ENCODE data around the gene GTF3C4. TPM values are rescaled to one million over a fixed set of nuclear protein-coding genes. Genes with fewer than 3 reads are reported as not detected.
A peak's percentile ranks its signal among the peaks of the same experiment; 100 is the strongest.

The GTF3C4 gene
- 10 to 100 TPM; 27.6 to 27.7 (median 27.7) TPM for polyA plus RNA-seq (ENCODE audit: insufficient read length in 3 of 3)

DNA sequence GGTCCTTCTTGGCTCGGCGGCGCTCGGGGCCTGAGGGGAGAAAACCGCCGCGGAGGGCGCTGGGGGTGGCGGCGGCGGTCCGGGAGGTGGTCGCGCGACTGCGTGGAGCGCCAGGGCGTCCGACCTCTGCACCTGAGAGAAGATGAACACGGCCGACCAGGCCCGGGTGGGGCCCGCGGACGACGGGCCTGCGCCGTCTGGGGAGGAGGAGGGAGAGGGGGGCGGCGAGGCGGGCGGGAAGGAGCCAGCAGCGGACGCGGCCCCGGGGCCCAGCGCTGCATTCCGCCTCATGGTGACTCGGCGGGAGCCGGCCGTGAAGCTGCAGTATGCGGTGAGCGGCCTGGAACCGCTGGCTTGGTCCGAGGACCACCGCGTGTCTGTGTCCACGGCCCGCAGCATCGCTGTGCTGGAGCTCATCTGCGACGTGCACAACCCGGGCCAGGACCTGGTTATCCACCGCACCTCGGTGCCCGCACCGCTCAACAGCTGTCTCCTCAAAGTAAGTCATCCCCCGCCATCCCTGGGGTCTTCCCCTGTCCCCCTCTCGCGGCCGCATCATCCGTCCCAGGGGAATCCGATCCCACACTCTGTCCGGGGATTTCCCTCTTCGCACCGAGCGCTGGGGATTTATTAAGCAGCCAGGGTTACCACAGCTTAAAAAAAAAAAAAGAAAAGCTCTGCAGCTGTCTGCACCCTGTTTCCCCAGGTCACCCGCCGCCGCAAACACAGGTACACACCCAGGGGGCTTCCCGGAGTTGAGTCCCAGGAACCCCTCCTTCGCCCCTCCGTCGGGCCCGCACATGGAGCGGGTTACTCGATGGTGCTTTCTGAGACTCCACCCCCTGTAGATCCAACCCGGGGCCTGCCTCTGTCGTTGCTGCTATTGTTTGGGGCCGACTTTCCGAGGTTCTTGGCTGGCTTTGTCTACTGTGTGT lies at the start of gene GTF3C4:
Gene GTF3C4 (plus strand): TSS at position 8 of the 935 bp plus-strand sequence. CDS start 135 bp downstream, at position 143.
- DNase-seq (ENCODE audit: low read depth in 3 of 3, low spot score in 2 of 3): no peak

DNA sequence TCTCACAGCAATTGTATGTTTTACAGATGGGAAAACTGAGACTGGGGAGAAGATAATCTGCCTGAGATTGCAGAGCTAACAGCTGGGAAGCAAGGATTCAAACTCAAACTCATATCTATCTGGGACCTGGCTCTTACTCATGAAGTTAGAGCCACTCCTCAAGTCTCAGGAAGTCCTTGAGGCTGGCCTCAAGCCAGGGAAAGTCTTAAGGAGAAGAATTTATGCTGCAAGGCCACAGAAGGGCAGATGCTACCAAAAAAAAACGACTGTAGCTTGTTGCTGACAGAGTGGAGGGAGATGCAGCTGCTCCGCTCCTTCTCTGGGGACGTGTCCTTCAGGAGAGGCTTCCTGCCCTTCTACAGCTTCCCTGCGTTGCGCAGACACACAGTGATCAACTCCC lies 48.1 kb upstream of the GTF3C4 start:
- DNase-seq (ENCODE audit: low read depth in 3 of 3, low spot score in 2 of 3): peak in 1 of 3 donors; percentile 9

DNA sequence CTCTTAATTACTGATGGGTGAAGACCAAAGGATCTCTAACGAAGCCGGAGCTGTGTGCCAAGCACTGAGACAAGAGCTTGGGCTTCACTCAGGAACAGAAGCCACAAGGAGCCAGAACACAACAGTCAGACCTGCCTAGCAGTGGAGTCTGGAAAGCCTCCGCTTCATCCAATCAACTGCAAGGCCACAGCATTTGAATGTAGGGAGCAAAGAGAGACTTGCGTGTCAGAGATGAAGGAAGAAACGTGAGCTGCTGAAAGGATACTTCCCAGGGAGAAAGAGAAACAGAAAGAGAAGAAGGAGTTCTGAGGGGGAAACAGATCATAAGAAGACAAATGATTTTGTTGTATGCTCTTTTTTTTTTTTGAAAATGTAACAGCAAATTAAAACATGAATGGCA lies 44.0 kb upstream of the GTF3C4 start:
- no peak for DNase-seq (ENCODE audit: low read depth in 3 of 3, low spot score in 2 of 3)

DNA sequence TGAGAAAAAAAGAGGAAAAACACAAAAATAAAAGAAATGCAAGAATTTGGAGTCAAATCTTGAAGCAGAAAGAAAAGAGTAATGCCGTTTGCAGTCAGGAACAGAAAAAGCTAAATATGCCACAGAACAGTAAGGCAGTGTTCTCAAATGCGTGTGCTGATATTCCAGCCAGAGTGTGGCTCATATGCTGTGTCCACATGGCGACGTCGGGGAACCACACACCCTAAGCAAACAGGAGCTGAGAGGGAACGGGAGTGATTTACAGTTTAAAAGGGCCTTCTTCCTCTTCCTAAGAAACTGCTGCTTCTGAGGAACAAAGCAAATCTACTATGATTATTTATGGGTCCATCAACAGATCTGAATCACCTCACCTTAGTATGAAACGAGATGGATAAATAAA lies 43.2 kb upstream of the GTF3C4 start:
- no peak for DNase-seq (ENCODE audit: low read depth in 3 of 3, low spot score in 2 of 3)

DNA sequence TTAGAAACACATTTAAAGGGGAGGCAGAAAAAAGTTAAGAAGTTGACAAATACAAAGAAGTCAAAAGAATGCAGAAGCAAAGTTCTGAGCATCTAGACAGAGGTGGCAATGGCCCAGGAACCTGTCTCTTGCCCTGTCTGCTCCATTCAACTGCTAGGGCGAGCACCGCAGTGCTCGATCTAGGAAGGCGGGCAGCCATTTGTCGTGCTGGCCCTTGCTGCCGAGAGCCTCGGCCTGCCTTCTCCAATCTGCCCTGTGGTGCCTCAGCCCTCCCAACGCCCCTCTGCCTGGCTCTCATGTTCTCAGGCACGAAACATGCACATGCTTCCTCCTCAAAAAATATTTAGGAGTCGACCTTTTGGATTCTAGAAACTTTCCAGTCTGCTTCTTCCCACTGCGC lies 42.7 kb upstream of the GTF3C4 start:
- DNase-seq (ENCODE audit: low read depth in 3 of 3, low spot score in 2 of 3): no peak

GRCh38 chr9:132628746-132629145 lies 41.5 kb upstream of the GTF3C4 start:
- DNase-seq (ENCODE audit: low read depth in 3 of 3, low spot score in 2 of 3): no peak

GRCh38 chr9:132630116-132630515 lies 40.1 kb upstream of the GTF3C4 start:
- no peak for DNase-seq (ENCODE audit: low read depth in 3 of 3, low spot score in 2 of 3)

DNA sequence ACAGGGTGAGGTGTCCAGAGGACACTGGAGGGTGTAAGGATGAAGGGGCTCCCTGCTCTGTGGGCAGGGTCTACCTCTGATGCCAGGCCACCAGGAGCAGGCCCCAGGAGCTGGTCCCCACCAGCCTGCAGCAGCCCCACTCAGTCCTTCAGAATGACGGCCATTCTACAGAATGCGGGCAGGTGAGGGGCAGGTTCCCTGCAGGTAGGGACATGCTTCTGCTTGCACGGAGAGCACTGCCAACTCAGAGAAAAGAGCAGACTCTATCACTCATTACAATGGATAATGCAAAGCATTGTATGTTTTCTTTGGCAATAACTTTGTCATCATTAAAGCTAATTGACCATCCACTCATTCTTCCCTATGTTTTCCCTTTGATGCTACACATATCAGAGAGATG lies 39.5 kb upstream of the GTF3C4 start:
- DNase-seq (ENCODE audit: low read depth in 3 of 3, low spot score in 2 of 3): no peak

- DNase-seq (ENCODE audit: low read depth in 3 of 3, low spot score in 2 of 3): no peak
These were observed 39.0 kb upstream of the GTF3C4 start for GRCh38 chr9:132631280-132631679.

GRCh38 chr9:132631685-132632084 lies 38.6 kb upstream of the GTF3C4 start:
- DNase-seq (ENCODE audit: low read depth in 3 of 3, low spot score in 2 of 3): no peak

DNA sequence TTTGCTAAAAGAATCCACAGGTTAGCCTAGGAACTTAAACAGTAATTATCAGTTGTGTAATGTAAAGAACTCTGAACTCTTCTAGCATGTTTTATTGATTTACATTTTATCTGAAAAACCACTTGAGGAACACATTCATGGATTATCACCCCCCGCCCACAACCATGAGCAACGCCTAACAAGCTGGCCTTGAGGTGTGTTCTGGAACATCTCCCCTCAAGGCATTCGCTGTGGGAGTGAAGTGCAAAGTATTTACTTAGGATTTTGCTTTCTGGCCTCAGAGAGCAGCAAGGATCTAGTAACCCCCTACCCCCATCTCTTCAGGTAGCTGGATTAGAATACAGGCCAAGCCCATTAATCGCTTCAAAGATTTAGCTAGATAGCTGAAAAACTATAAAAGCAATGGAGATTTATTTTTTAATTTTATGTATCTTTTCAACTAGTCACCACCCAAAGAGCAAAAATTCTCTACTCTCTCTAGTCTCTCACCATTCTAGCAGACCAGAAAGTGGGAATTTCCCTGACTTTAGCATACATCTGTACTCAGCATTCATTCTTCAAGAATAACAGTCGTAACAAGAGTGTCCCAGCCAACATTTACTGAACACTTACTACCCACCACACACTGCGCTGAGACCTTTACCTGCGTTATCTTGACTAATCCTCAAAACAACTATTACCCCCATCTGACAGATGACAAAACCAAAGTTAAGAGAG lies 37.7 kb upstream of the GTF3C4 start:
- no peak for DNase-seq (ENCODE audit: low read depth in 3 of 3, low spot score in 2 of 3)

DNA sequence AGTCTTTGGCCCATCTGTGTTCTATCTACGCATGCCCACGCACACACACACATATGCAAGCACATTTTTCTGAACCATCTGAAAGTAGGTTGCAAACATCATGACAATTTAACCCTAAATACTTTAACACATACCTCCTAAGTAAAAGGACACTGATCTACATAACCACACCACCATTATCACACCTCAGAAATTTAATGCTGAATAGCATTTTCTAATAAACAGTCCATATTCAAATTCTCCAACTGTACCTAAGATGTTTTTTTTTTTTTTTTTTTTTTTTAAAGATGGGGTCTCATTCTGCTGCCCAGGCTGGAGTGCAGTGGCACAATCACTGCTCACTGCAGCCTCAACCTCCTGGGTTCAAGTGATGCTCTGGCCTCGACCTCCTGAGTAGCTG lies 35.9 kb upstream of the GTF3C4 start:
- no peak for DNase-seq (ENCODE audit: low read depth in 3 of 3, low spot score in 2 of 3)

DNA sequence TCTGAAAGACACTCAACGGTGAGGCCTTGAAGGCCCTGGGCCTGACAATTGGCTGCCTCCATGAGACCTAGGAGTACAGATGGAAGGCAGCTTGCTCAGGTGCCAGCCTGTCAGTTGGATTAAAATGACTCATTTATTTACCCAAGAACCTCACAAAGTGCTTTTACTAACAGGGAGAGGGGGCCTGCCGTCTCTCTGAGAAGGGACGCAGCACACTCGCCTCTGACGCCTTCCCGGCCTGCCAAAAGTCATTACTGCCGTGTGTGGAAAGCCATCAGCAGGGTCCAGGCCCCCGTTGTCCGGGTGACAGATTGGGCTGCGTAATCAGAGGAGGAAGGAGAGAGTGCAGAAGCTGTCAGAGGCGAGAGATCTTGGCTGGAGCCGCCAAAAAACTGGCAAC lies 32.9 kb upstream of the GTF3C4 start:
- DNase-seq (ENCODE audit: low read depth in 3 of 3, low spot score in 2 of 3): no peak

DNA sequence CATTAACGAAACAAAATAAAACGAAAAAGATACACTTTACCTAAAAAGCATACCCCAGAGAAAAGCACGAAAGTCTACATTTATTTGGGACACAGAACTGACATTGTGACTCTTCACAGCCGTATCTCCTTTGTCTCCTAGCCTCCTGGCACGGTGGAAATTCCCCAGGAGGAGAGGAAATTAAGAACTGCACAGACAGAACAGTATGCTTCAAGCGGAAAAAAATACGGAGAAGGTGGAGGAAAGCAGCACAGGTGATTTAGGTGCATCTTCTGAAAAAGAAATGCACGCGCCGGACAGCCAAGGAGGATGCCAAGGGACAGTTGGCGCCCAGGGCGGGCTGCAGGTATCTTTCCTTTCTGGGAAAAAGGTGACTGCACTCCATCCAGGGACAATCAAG lies 32.5 kb upstream of the GTF3C4 start:
- no peak for DNase-seq (ENCODE audit: low read depth in 3 of 3, low spot score in 2 of 3)

DNA sequence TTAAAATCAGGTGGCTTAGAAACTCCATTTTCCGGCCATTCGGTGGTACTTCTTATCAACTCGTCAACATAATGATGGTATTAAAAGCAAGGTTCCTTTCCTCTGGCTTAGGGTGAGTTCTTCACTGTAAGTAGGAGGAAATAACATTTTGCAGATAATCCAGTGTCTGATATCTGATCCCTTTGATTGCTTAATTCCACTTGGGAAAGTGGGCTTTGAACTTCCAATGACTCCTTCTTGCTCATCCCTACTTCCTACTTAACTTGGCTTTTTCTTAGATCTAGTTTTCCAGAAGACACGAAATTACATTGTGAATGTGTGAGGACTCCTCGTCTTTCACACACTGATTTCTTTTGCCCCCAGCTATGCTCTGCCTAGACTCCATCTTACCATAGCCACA lies 32.0 kb upstream of the GTF3C4 start:
- DNase-seq (ENCODE audit: low read depth in 3 of 3, low spot score in 2 of 3): no peak

GRCh38 chr9:132639322-132639721 lies 30.9 kb upstream of the GTF3C4 start:
- DNase-seq (ENCODE audit: low read depth in 3 of 3, low spot score in 2 of 3): no peak

DNA sequence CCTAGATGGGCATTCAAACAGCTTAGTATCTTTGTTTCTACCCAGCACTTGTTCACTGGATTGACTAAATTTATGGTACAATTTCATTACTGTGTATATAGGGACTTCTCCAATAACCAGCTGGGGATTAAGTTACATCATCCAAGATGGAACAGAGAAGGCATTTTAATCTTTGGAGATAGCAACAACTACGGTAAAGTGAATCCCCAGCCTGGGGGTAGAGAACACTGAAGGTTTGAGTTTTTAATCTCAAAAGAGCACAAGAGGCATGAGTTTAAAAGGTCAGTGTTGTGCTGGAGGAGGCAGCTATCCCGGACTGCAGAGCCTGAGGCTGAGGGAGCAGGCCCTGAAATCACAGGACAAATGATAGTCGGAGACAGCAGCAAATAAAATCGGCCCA lies 29.0 kb upstream of the GTF3C4 start:
- DNase-seq (ENCODE audit: low read depth in 3 of 3, low spot score in 2 of 3): no peak

DNA sequence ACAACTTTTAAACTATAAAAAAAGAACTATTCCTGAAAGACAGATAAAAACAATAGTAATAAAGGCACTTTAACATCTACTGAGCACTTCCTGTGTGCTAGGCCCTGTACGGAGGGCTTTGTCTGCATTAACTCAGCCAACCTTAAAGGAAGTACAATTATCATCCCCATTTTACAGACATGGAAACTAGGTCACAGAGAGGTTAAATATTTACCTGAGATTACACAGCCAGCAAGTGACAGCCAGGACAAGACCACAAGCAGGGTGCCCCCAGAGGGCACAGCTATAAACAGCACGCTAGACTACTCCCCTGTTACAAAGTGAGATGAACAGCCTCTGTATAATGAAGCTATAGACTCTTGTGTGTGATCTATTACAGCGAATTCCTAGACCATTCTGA lies 26.0 kb upstream of the GTF3C4 start:
- DNase-seq (ENCODE audit: low read depth in 3 of 3, low spot score in 2 of 3): no peak

- DNase-seq (ENCODE audit: low read depth in 3 of 3, low spot score in 2 of 3): no peak
These were observed 25.0 kb upstream of the GTF3C4 start for GRCh38 chr9:132645306-132645705.

DNA sequence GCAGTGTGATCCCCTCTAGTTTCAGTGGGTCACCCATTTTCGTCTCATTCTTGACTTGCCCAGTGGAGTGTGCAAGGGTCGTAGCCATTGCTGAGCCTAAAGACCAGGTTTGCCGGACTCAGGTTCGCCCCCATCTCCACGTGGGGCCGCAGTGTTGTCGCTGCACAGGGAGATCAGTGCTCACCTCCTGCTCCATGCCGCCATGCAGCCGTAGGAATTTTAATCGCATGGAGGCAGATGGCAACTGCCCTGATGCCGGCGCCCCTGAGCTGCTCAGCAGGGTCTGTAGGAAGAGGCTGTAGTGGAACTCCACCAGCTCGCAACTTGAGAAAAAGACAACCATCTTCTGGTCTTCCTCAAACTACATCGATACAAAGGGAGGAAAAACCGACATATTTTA lies 24.6 kb upstream of the GTF3C4 start:
- no peak for DNase-seq (ENCODE audit: low read depth in 3 of 3, low spot score in 2 of 3)

DNA sequence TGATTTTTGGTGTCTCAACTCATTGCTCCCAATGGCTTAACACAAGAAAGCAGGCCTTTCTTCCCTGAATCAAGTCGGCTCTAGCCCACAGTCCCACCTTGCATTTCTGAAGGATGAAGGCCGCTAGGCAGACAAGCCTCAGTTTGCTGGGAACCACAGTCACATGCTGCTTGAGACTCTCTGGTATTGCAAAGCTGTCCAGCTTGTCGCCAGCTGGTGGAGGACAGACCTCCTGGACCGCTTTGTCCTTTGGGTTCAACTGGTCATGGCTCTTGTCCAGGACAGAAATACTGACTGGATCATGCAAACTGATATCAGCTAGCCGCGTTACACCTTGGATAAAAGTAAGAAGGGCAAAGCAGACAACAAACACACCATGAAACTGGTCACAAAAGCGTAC lies 23.5 kb upstream of the GTF3C4 start:
- DNase-seq (ENCODE audit: low read depth in 3 of 3, low spot score in 2 of 3): no peak

DNA sequence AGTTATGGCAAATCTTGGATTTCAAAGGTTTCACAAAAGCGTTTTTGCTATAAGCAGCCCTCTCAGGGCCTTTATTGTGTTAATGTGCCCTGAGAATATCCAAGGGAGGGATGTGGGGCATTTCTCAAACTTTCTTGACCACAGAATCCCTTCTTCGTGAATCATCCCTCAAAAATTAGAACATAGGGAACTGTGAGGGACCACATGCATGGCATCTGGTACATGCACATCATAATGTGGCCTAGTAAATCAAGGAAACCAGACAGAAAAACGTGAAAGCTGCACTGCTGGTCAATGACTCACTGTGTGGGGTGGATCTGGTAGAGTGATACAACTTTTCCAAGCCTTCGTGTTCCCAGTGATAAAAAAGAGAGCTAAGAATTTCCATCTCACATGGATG lies 22.9 kb upstream of the GTF3C4 start:
- no peak for DNase-seq (ENCODE audit: low read depth in 3 of 3, low spot score in 2 of 3)

Data from right renal cortex interstitium (tissue), 3 donors.